OCI-LY3 (cell line): ENCODE data around the gene KLRK1.
"Not testable (repeated sequence)": the region's sequence is repeated elsewhere in the genome, so short reads cannot be mapped to it uniquely, and the experiment has no call there.

ENCODE experiments used
- H2AFZ ChIP-seq: fragments of 200-600, 300-600 bp; shearing (Covaris generic); 2 replicates; pipeline ENCODE4 v1.6.0; 2014; ENCODE audit warnings: antibody characterized with exemption, low read depth, low read length
- H3K27ac ChIP-seq: fragments of 200-600, 300-600 bp; sonication (generic); 2 replicates; pipeline ENCODE4 v1.5.1; 2014; ENCODE audit warnings: mild to moderate bottlenecking, low read length, moderate library complexity, mixed read lengths
- H3K27me3 ChIP-seq: fragments of 200-600, 300-600 bp; sonication (generic); 2 replicates; pipeline ENCODE4 v1.6.1; 2014; ENCODE audit warnings: low read depth, low read length, mixed read lengths
- H3K36me3 ChIP-seq: fragments of 200-600, 300-600 bp; sonication (generic); replicated peaks from 2 replicates; pipeline ENCODE3; 2014; ENCODE audit warnings: low read depth, low read length, mixed read lengths
- H3K4me1 ChIP-seq: fragments of 300-600, 200-600 bp; sonication (generic); 2 replicates; pipeline ENCODE4 v1.6.1; 2014; ENCODE audit warnings: low read length, mixed read lengths
- H3K4me2 ChIP-seq: fragments of 200-600, 300-600 bp; sonication (generic); 2 replicates; pipeline ENCODE4 v1.6.1; 2014; ENCODE audit warnings: low read length, mixed read lengths
- H3K4me3 ChIP-seq: fragments of 300-600, 200-600 bp; sonication (generic); 2 replicates; pipeline ENCODE4 v1.5.1; 2014; ENCODE audit warnings: antibody characterized with exemption, mild to moderate bottlenecking, low read length, moderate library complexity
- H3K79me2 ChIP-seq: fragments of 300-600, 200-600 bp; shearing (Covaris generic); 2 replicates; pipeline ENCODE4 v1.6.1; 2014; ENCODE audit warnings: mild to moderate bottlenecking, low read length, mixed read lengths
- H3K9ac ChIP-seq: fragments of 300-600, 200-600 bp; shearing (Covaris generic); 2 replicates; pipeline ENCODE4 v1.6.0; 2014; ENCODE audit warnings: mild to moderate bottlenecking, low read length, moderate library complexity
- H3K9me3 ChIP-seq: fragments of 200-600, 300-600 bp; shearing (Covaris generic); 2 replicates; pipeline ENCODE4 v1.6.1; 2014; ENCODE audit warnings: low read length, mixed read lengths; ENCODE audit not compliant: insufficient read depth
- H4K20me1 ChIP-seq: fragments of 200-600, 300-600 bp; sonication (generic); 2 replicates; pipeline ENCODE4 v1.6.1; 2016; ENCODE audit warnings: low read length, mixed read lengths; ENCODE audit not compliant: insufficient read depth
- CTCF ChIP-seq: fragments of 200-600, 300-600 bp; sonication (generic); IDR thresholded peaks from 2 replicates; pipeline ENCODE4 v1.5.1; 2014; ENCODE audit warnings: antibody characterized with exemption, low read length, low read depth
- EZH2phosphoT487 ChIP-seq: fragments of 200-600 bp; shearing (Covaris generic); IDR thresholded peaks from 2 replicates; pipeline ENCODE4 v1.6.1; 2018; ENCODE audit warnings: antibody characterized with exemption, mixed run types, low read depth

KLRK1 gene

DNA sequence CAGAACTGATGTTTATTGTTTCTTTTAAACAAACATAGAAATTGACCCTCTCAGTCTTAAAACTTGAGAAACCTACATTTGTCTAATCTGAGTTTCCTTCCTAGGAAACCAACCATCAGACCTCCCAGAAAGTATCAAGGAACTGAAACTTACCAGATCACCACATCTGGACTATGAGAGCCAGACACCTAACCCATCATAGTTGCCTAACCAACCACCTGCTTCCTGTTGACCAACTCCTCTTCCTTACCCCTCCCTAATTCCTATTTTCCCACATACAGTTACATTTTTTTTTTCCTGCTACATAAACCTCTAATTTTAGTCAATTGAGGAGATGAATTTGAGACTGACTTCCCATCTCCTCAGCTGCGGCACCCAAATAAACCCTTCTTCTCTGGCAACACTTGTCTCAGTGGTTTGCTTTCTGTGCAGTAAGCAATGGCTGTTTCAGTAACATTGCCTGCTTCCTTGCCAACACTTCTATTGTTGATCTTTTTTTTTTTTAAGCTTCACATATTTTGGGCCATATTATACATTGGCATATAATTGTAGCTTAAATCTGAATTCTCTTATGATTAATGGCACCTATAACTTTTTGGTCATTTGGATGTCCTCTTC, 47.8 kb downstream of the KLRK1 start:
- Histone ChIP-seq H3K79me2 (no peaks in the 10 kb centered on the region), H3K36me3 (peaks cover 7% of the 10 kb centered on the region), H3K27me3 (no peaks in the 10 kb centered on the region), H4K20me1 (no peaks in the 10 kb centered on the region), H3K27ac (no peak overlapping the region), H3K4me3 (no peak overlapping the region), H2AFZ (no peak overlapping the region), H3K4me2 (no peak overlapping the region), H3K4me1 (0 out of 2 replicates have a peak, but pooled peaks cover 4% of the 10 kb centered on the region), H3K9ac (no peak overlapping the region), H3K9me3 (peaks cover 8% of the 10 kb centered on the region)
- TF ChIP-seq EZH2phosphoT487: no peak
- TF ChIP-seq CTCF: no peak

- H3K27ac ChIP-seq, H3K9me3 ChIP-seq, H3K9ac ChIP-seq, H2AFZ ChIP-seq, H3K36me3 ChIP-seq, H3K4me3 ChIP-seq, H4K20me1 ChIP-seq, H3K4me1 ChIP-seq, H3K79me2 ChIP-seq, H3K27me3 ChIP-seq, H3K4me2 ChIP-seq: not testable (repeated sequence)
These were observed 48.9 kb downstream of the KLRK1 start for GRCh38 chr12:10340946-10341345.

DNA sequence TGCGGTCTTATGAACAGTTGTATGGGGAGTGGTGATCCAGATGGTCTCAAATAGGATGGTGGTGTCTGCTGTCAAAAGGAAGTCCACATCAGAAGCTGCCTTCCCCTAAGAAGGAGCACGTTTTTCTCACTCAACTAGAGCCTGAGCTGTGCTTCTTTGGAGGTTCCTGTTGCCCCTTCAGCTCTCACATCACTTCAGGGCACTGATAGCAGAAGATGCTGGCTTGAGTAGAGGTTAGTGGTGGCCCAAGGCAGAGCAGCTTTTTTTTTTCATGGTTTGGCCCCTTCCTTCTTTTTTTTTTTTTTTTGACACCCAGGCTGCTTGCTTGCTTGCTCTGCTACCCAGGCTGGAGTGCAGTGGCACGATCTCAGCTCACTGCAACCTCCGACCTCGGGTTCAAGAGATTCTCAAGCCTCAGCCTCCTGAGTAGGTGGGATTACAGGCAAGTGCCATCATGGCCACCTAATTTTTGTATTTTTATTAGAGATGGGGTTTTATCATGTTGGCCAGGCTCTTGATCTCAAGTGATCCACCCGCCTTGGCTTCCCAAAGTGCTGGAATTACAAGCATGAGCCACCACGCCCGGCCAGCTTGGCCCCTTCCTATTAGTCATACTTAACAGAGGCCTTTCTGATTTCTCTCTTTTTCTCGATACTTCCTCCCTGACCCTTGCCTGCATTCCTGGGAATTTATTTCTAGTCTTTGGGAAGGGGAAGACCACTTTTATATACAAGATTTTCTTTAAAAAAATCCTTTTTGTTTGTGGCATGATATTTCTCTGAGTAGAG, 50.6 kb downstream of the KLRK1 start:
- Histone ChIP-seq H2AFZ (no peak overlapping the region), H3K36me3 (peaks cover 7% of the 10 kb centered on the region), H3K9ac (no peak overlapping the region), H3K79me2 (no peaks in the 10 kb centered on the region), H3K4me2 (no peak overlapping the region), H3K27me3 (no peaks in the 10 kb centered on the region), H3K4me3 (no peak overlapping the region), H4K20me1 (no peaks in the 10 kb centered on the region), H3K9me3 (peaks cover 8% of the 10 kb centered on the region), H3K27ac (no peak overlapping the region), H3K4me1 (0 out of 2 replicates have a peak, but pooled peaks cover 4% of the 10 kb centered on the region)
- TF ChIP-seq CTCF: no peak
- no peak for TF ChIP-seq EZH2phosphoT487

GRCh38 chr12:10338470-10338869, 51.4 kb downstream of the KLRK1 start:
- H3K4me2 ChIP-seq, H3K27ac ChIP-seq, H3K36me3 ChIP-seq, H3K27me3 ChIP-seq, H3K9me3 ChIP-seq, H3K4me1 ChIP-seq, H4K20me1 ChIP-seq, H3K4me3 ChIP-seq, H3K79me2 ChIP-seq, H2AFZ ChIP-seq, H3K9ac ChIP-seq: not testable (repeated sequence)

- H2AFZ ChIP-seq, H3K27me3 ChIP-seq, H3K9me3 ChIP-seq, H4K20me1 ChIP-seq, H3K36me3 ChIP-seq, H3K9ac ChIP-seq, H3K4me2 ChIP-seq, H3K4me3 ChIP-seq, H3K79me2 ChIP-seq, H3K4me1 ChIP-seq, H3K27ac ChIP-seq: not testable (repeated sequence)
These were observed 53.6 kb downstream of the KLRK1 start for GRCh38 chr12:10336196-10336595.
